Measurements from ENCODE around the gene RAPGEF1.

Gene RAPGEF1

GRCh38 chr9:131587906-131588305 lies 152.0 kb downstream of the RAPGEF1 start:
- Histone ChIP-seq H3K27ac (ENCODE audit: insufficient read depth in 1 of 2, low read depth in 1 of 2, low read length in 2 of 2, poor library complexity in 1 of 2, severe bottlenecking in 2 of 2) (no peak overlapping the region), H3K36me3 (ENCODE audit: control insufficient read depth in 4 of 4, insufficient read depth in 4 of 4, low read length in 3 of 4) (peaks cover 6 to 56% (median 26%) of the 10 kb centered on the region in 4 experiments), H3K4me3 (ENCODE audit: control insufficient read depth in 1 of 7, extremely low read depth in 1 of 7, insufficient read depth in 4 of 7, low read depth in 2 of 7, low read length in 6 of 7) (no peak overlapping the region), H3K27me3 (replicated peaks in 2 of 5; ENCODE audit: control insufficient read depth in 4 of 5, insufficient read depth in 5 of 5, low read length in 4 of 5) (no peaks in the 10 kb centered on the region), H3K9me3 (ENCODE audit: control extremely low read depth in 1 of 5, control insufficient read depth in 4 of 5, insufficient read depth in 2 of 5, low read depth in 1 of 5, low read length in 4 of 5) (no peaks in the 10 kb centered on the region), H3K4me1 (ENCODE audit: control extremely low read depth in 1 of 4, control insufficient read depth in 4 of 4, insufficient read depth in 4 of 4, low read length in 3 of 4) (peaks cover 9 to 54% (median 50%) of the 10 kb centered on the region in 4 experiments)
- CTCF ChIA-PET: interaction anchor here (7.1 kb wide), 1 partner anchor 157 kb away, joined by 148 read pairs; the partner anchor contains the start of gene RAPGEF1
- POLR2A ChIA-PET: no interaction called here
- 94% methylated on average over 14 of the region's 14 CpGs for WGBS (ENCODE audit: insufficient coverage)
- DNase-seq: no peak

GRCh38 chr9:131587331-131587730 lies 152.5 kb downstream of the RAPGEF1 start:
- no peaks in the 10 kb centered on the region for H3K9me3 ChIP-seq (ENCODE audit: control extremely low read depth in 1 of 5, control insufficient read depth in 4 of 5, insufficient read depth in 2 of 5, low read depth in 1 of 5, low read length in 4 of 5)
- no peak overlapping the region for H3K27ac ChIP-seq (ENCODE audit: insufficient read depth in 1 of 2, low read depth in 1 of 2, low read length in 2 of 2, poor library complexity in 1 of 2, severe bottlenecking in 2 of 2)
- no peak for DNase-seq
- H3K36me3 ChIP-seq (ENCODE audit: control insufficient read depth in 4 of 4, insufficient read depth in 4 of 4, low read length in 3 of 4): peaks cover 8 to 62% (median 28%) of the 10 kb centered on the region in 4 experiments
- ChIA-PET POLR2A (no interaction called here), CTCF (interaction anchor here (0.6 kb wide), 1 partner anchor 154 kb away, joined by 3 read pairs; no protein-coding TSS in a partner anchor)
- no peak overlapping the region for H3K4me3 ChIP-seq (ENCODE audit: control insufficient read depth in 1 of 7, extremely low read depth in 1 of 7, insufficient read depth in 4 of 7, low read depth in 2 of 7, low read length in 6 of 7)
- 93% methylated on average over 8 of the region's 9 CpGs for WGBS (ENCODE audit: insufficient coverage)
- H3K27me3 ChIP-seq (replicated peaks in 2 of 5; ENCODE audit: control insufficient read depth in 4 of 5, insufficient read depth in 5 of 5, low read length in 4 of 5): no peaks in the 10 kb centered on the region
- H3K4me1 ChIP-seq (ENCODE audit: control extremely low read depth in 1 of 4, control insufficient read depth in 4 of 4, insufficient read depth in 4 of 4, low read length in 3 of 4): peaks cover 9 to 56% (median 51%) of the 10 kb centered on the region in 4 experiments

DNA sequence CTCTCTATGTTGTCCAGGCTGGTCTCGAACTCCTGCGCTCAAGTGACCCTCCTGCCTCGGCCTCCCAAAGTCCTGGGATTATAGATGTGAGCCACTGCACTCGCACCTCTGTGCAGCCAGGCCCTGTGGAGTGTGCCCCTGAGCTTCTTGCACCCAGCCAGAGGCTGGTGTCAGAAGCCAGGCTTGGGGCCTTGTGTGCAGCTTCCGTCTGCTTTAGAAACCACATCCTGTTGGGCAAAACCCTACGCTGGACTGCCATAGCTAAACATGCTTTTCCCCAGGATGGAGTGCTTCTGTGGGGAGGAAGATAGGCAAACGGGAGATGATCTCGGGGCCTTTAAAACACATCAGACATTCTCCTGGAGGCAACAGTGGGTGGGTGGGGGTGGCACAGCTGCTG lies 154.5 kb downstream of the RAPGEF1 start:
- peak; percentile 65 to 90 (median 89) for DNase-seq
- Histone ChIP-seq H3K4me3 (ENCODE audit: control insufficient read depth in 1 of 7, extremely low read depth in 1 of 7, insufficient read depth in 4 of 7, low read depth in 2 of 7, low read length in 6 of 7) (peak overlapping the region in 2 of 7 experiments; percentile 2 to 25), H3K9me3 (ENCODE audit: control extremely low read depth in 1 of 5, control insufficient read depth in 4 of 5, insufficient read depth in 2 of 5, low read depth in 1 of 5, low read length in 4 of 5) (no peaks in the 10 kb centered on the region), H3K4me1 (ENCODE audit: control extremely low read depth in 1 of 4, control insufficient read depth in 4 of 4, insufficient read depth in 4 of 4, low read length in 3 of 4) (peaks cover 6 to 47% (median 41%) of the 10 kb centered on the region in 4 experiments), H3K27me3 (replicated peaks in 2 of 5; ENCODE audit: control insufficient read depth in 4 of 5, insufficient read depth in 5 of 5, low read length in 4 of 5) (no peaks in the 10 kb centered on the region), H3K27ac (ENCODE audit: insufficient read depth in 1 of 2, low read depth in 1 of 2, low read length in 2 of 2, poor library complexity in 1 of 2, severe bottlenecking in 2 of 2) (peak overlapping the region in 1 of 2 experiments; percentile 46), H3K36me3 (ENCODE audit: control insufficient read depth in 4 of 4, insufficient read depth in 4 of 4, low read length in 3 of 4) (peaks cover 11 to 63% (median 31%) of the 10 kb centered on the region in 4 experiments)
- WGBS (ENCODE audit: insufficient coverage): 4% methylated on average over 6 of the region's 8 CpGs
- CTCF ChIA-PET: interaction anchor here (1.0 to 1.3 kb wide), 5 partner anchors 29 to 163 kb away, joined by 3 to 5 read pairs (median 3); no protein-coding TSS in a partner anchor
- POLR2A ChIA-PET: interaction anchor here (1.0 to 1.1 kb wide), 2 partner anchors 22 to 25 kb away, joined by 3 read pairs; no protein-coding TSS in a partner anchor

DNA sequence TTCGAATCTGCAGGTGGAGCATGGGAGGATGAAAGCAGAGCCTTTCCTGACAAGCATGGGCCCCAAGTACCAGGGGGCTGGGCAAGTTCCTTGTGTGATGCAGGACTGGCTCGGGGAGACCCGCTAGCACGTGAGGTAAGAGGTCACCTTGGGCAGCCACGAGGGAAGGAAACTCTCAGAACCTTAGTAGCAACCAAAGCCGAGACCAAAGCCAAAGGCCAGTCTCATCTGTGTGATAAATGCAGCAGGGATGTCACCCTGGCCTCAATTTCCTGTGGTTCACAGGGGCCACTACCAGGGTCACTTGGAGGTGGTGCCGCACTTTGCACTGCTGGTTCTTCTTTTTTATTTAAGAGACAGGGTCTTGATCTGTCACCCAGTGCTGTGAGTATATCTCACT lies 155.0 kb downstream of the RAPGEF1 start:
- 42% methylated on average over 7 of the region's 7 CpGs for WGBS (ENCODE audit: insufficient coverage)
- Histone ChIP-seq H3K27me3 (replicated peaks in 2 of 5; ENCODE audit: control insufficient read depth in 4 of 5, insufficient read depth in 5 of 5, low read length in 4 of 5) (no peaks in the 10 kb centered on the region), H3K9me3 (ENCODE audit: control extremely low read depth in 1 of 5, control insufficient read depth in 4 of 5, insufficient read depth in 2 of 5, low read depth in 1 of 5, low read length in 4 of 5) (no peaks in the 10 kb centered on the region), H3K27ac (ENCODE audit: insufficient read depth in 1 of 2, low read depth in 1 of 2, low read length in 2 of 2, poor library complexity in 1 of 2, severe bottlenecking in 2 of 2) (peak overlapping the region in 1 of 2 experiments; percentile 46), H3K4me3 (ENCODE audit: control insufficient read depth in 1 of 7, extremely low read depth in 1 of 7, insufficient read depth in 4 of 7, low read depth in 2 of 7, low read length in 6 of 7) (peak overlapping the region in 1 of 7 experiments; percentile 25), H3K4me1 (ENCODE audit: control extremely low read depth in 1 of 4, control insufficient read depth in 4 of 4, insufficient read depth in 4 of 4, low read length in 3 of 4) (peaks cover 6 to 47% (median 41%) of the 10 kb centered on the region in 4 experiments), H3K36me3 (ENCODE audit: control insufficient read depth in 4 of 4, insufficient read depth in 4 of 4, low read length in 3 of 4) (peaks cover 11 to 66% (median 34%) of the 10 kb centered on the region in 4 experiments)
- CTCF ChIA-PET: interaction anchor here (1.1 to 1.3 kb wide), 3 partner anchors 31 to 164 kb away, joined by 3 to 5 read pairs (median 4); no protein-coding TSS in a partner anchor
- POLR2A ChIA-PET: no interaction called here
- peak in 1 of 3 donors; percentile 44 for DNase-seq

GRCh38 chr9:131583836-131584555 lies 155.9 kb downstream of the RAPGEF1 start:
- CTCF ChIA-PET: no interaction called here
- peaks cover 11 to 64% (median 32%) of the 10 kb centered on the region in 4 experiments for H3K36me3 ChIP-seq (ENCODE audit: control insufficient read depth in 4 of 4, insufficient read depth in 4 of 4, low read length in 3 of 4)

DNA sequence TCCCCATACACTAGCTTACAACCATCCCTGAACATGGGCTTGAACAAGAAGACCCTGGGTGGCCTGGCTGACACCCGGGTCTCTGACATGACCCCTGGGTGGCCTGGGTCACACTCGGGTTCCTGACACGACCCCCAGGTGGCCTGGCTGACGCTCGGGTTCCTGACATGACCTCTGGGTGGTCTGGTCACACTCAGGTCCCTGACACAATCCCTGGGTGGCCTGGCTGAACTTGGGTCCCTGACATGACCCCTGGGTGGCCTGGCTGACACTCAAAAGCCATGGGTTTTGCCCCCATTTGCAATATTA lies 156.6 kb downstream of the RAPGEF1 start:
- peaks cover 9 to 58% (median 28%) of the 10 kb centered on the region in 4 experiments for H3K36me3 ChIP-seq (ENCODE audit: control insufficient read depth in 4 of 4, insufficient read depth in 4 of 4, low read length in 3 of 4)
- peaks cover 6 to 59% (median 54%) of the 10 kb centered on the region in 4 experiments for H3K4me1 ChIP-seq (ENCODE audit: control extremely low read depth in 1 of 4, control insufficient read depth in 4 of 4, insufficient read depth in 4 of 4, low read length in 3 of 4)
- H3K4me3 ChIP-seq (ENCODE audit: control insufficient read depth in 1 of 7, extremely low read depth in 1 of 7, insufficient read depth in 4 of 7, low read depth in 2 of 7, low read length in 6 of 7): no peak overlapping the region
- POLR2A ChIA-PET: no interaction called here
- DNase-seq: no peak
- no peaks in the 10 kb centered on the region for H3K9me3 ChIP-seq (ENCODE audit: control extremely low read depth in 1 of 5, control insufficient read depth in 4 of 5, insufficient read depth in 2 of 5, low read depth in 1 of 5, low read length in 4 of 5)
- 91% methylated on average over 5 of the region's 5 CpGs for WGBS (ENCODE audit: insufficient coverage)
- no peak overlapping the region for H3K27ac ChIP-seq (ENCODE audit: insufficient read depth in 1 of 2, low read depth in 1 of 2, low read length in 2 of 2, poor library complexity in 1 of 2, severe bottlenecking in 2 of 2)
- CTCF ChIA-PET: no interaction called here
- H3K27me3 ChIP-seq (replicated peaks in 2 of 5; ENCODE audit: control insufficient read depth in 4 of 5, insufficient read depth in 5 of 5, low read length in 4 of 5): no peaks in the 10 kb centered on the region

More at GRCh38 chr9:131583836-131584555, 155.9 kb downstream of the RAPGEF1 start:
- Histone ChIP-seq H3K27me3 (replicated peaks in 2 of 5; ENCODE audit: control insufficient read depth in 4 of 5, insufficient read depth in 5 of 5, low read length in 4 of 5) (no peaks in the 10 kb centered on the region), H3K4me1 (ENCODE audit: control extremely low read depth in 1 of 4, control insufficient read depth in 4 of 4, insufficient read depth in 4 of 4, low read length in 3 of 4) (peaks cover 6 to 52% (median 47%) of the 10 kb centered on the region in 4 experiments), H3K4me3 (ENCODE audit: control insufficient read depth in 1 of 7, extremely low read depth in 1 of 7, insufficient read depth in 4 of 7, low read depth in 2 of 7, low read length in 6 of 7) (peak overlapping the region in 1 of 7 experiments; percentile 19), H3K9me3 (ENCODE audit: control extremely low read depth in 1 of 5, control insufficient read depth in 4 of 5, insufficient read depth in 2 of 5, low read depth in 1 of 5, low read length in 4 of 5) (no peaks in the 10 kb centered on the region), H3K27ac (ENCODE audit: insufficient read depth in 1 of 2, low read depth in 1 of 2, low read length in 2 of 2, poor library complexity in 1 of 2, severe bottlenecking in 2 of 2) (peak overlapping the region in 1 of 2 experiments; percentile 2)
- POLR2A ChIA-PET: no interaction called here
- WGBS (ENCODE audit: insufficient coverage): 83% methylated on average over 21 of the region's 27 CpGs
- DNase-seq: peak in 1 of 3 donors; percentile 31

Measured in common myeloid progenitor, CD34-positive (primary cell).